GM23248 (cell line): ENCODE results near the gene ZNF652. TPM values are rescaled to one million over a fixed set of nuclear protein-coding genes. Genes with fewer than 3 reads are reported as not detected.
"Not testable (repeated sequence)": the region's sequence is repeated elsewhere in the genome, so short reads cannot be mapped to it uniquely, and the experiment has no call there.

Source experiments
- DNase-seq: peaks from one replicate; pipeline ENCODE4 v3.0.0-alpha.2; 2015
- H2AFZ ChIP-seq: fragments of 200-600 bp; sonication (generic); 2 replicates; pipeline ENCODE4 v1.6.1; 2016; ENCODE audit warnings: antibody characterized with exemption
- H3F3A ChIP-seq: fragments of 200-600 bp; sonication (generic); 2 replicates; pipeline ENCODE4 v1.6.1; 2016; ENCODE audit warnings: mild to moderate bottlenecking, antibody characterized with exemption, mixed run types; ENCODE audit not compliant: insufficient read depth
- H3K27ac ChIP-seq: fragments of 200-600 bp; sonication (generic); 2 replicates; pipeline ENCODE4 v1.5.1; 2016; ENCODE audit warnings: mild to moderate bottlenecking
- H3K27me3 ChIP-seq: fragments of 200-600 bp; sonication (generic); replicated peaks from 2 replicates; pipeline ENCODE4 v1.6.1; 2016; ENCODE audit warnings: mild to moderate bottlenecking; ENCODE audit not compliant: insufficient read depth
- H3K36me3 ChIP-seq: fragments of 200-600 bp; sonication (generic); 2 replicates; pipeline ENCODE4 v1.6.1; 2016; ENCODE audit warnings: low read depth, mild to moderate bottlenecking
- H3K4me1 ChIP-seq: fragments of 200-600 bp; sonication (generic); 2 replicates; pipeline ENCODE4 v1.6.1; 2016; ENCODE audit warnings: mild to moderate bottlenecking; ENCODE audit not compliant: insufficient read depth
- H3K4me2 ChIP-seq: fragments of 200-600 bp; sonication (generic); one replicate; pipeline ENCODE4 v1.6.1; 2016; ENCODE audit warnings: mild to moderate bottlenecking; ENCODE audit not compliant: unreplicated experiment
- H3K4me3 ChIP-seq: fragments of 200-600 bp; sonication (generic); 2 replicates; pipeline ENCODE4 v1.5.1; 2016; ENCODE audit warnings: mild to moderate bottlenecking
- H3K79me2 ChIP-seq: fragments of 200-600 bp; sonication (generic); 2 replicates; pipeline ENCODE4 v1.6.1; 2016; ENCODE audit warnings: mild to moderate bottlenecking; ENCODE audit not compliant: insufficient read depth
- H3K9ac ChIP-seq: fragments of 200-600 bp; sonication (generic); 2 replicates; pipeline ENCODE4 v1.6.1; 2016; ENCODE audit warnings: mild to moderate bottlenecking
- H3K9me2 ChIP-seq: fragments of 200-600 bp; sonication (generic); 2 replicates; pipeline ENCODE4 v1.6.1; 2016; ENCODE audit warnings: mixed run types, mild to moderate bottlenecking, moderate library complexity; ENCODE audit not compliant: insufficient read depth
- H3K9me3 ChIP-seq: fragments of 200-600 bp; sonication (generic); one replicate; pipeline ENCODE4 v1.6.1; 2017; ENCODE audit warnings: low read depth
- H4K20me1 ChIP-seq: fragments of 200-600 bp; sonication (generic); 2 replicates; pipeline ENCODE4 v1.6.0; 2016; ENCODE audit not compliant: insufficient read depth
- EZH2 ChIP-seq: fragments of 200-600 bp; sonication (generic); IDR thresholded peaks from 2 replicates; pipeline ENCODE4 v1.6.1; 2018; ENCODE audit warnings: antibody characterized with exemption, mild to moderate bottlenecking; ENCODE audit not compliant: insufficient read depth, poor library complexity, severe bottlenecking
- EZH2phosphoT487 ChIP-seq: fragments of 200-600 bp; sonication (generic); IDR thresholded peaks from 2 replicates; pipeline ENCODE4 v1.6.1; 2018; ENCODE audit warnings: antibody characterized with exemption, moderate library complexity, mild to moderate bottlenecking, low read depth; ENCODE audit not compliant: insufficient read depth
- WGBS, 2 experiments: methylation state at CpG; one replicate each; pipeline ENCODE4 v1.1.6; 2015 to 2017; ENCODE audit warnings: low lambda C conversion rate in 2 of 2, low coverage in 1 of 2; ENCODE audit errors: missing lambda C conversion rate in 2 of 2; 5-methylcytosine and 5-hydroxymethylcytosine counted together
- in situ Hi-C: fragments of 300-500 bp; cut with MboI; formaldehyde crosslinking; loops from 2 replicates; pipeline ENCODE4 v1.15.0; 2020
- polyA plus RNA-seq: library from polyadenylated mRNA; unstranded; fragments of >200 nt; fragmentation: Nextera tagmentation; extraction: Ambion mirVana; gene quantifications from 2 replicates; pipeline ENCODE4 v1.2.1, GENCODE V29; 2016
- total RNA-seq: library from RNA; depleted of rRNA; stranded (reverse); fragments of >200 nt; shearing (Covaris generic); gene quantifications from 2 replicates; pipeline ENCODE4 v1.2.3, GENCODE V29; 2014

The ZNF652 gene
- total and polyA plus RNA-seq, 2 experiments from 2014 or later: 12.4 to 17.2 TPM

DNA sequence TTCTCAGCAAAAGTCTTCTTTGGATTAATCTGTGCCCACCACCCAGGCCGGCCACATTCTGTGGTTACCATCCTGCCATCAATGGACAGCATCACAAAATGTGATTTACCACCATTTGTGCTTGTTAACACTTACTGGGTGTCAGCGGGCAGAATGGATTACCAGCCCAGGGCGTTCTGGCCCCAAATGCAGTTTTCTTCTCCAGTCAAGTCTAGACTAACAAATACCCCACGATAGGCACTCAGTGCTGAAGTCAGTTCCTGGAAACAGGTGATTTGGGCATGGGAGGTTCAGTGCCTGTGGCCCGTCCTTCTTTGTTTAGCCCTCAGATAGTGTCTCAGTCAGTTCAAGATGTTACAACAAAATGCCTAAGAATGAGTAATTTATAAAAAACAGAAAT, 92.7 kb downstream of the ZNF652 start:
- 48 to 53% methylated on average over 5 of the region's 5 CpGs for WGBS, 2 experiments
- DNase-seq: no peak
- H3K79me2 ChIP-seq: no peaks in the 10 kb centered on the region
- H3F3A ChIP-seq: no peaks in the 10 kb centered on the region
- H3K27ac ChIP-seq: no peak overlapping the region
- no peak overlapping the region for H3K9ac ChIP-seq
- H3K4me1 ChIP-seq: no peaks in the 10 kb centered on the region
- H3K4me3 ChIP-seq: no peak overlapping the region
- H3K9me2 ChIP-seq: no peaks in the 10 kb centered on the region
- in situ Hi-C loops: no loop called here
- no peaks in the 10 kb centered on the region for H3K27me3 ChIP-seq
- no peaks in the 10 kb centered on the region for H4K20me1 ChIP-seq
- H2AFZ ChIP-seq: no peak overlapping the region
- H3K9me3 ChIP-seq: no peaks in the 10 kb centered on the region
- H3K36me3 ChIP-seq: no peaks in the 10 kb centered on the region
- no peak overlapping the region for H3K4me2 ChIP-seq
- no peak for TF ChIP-seq EZH2phosphoT487
- TF ChIP-seq EZH2: no peak

DNA sequence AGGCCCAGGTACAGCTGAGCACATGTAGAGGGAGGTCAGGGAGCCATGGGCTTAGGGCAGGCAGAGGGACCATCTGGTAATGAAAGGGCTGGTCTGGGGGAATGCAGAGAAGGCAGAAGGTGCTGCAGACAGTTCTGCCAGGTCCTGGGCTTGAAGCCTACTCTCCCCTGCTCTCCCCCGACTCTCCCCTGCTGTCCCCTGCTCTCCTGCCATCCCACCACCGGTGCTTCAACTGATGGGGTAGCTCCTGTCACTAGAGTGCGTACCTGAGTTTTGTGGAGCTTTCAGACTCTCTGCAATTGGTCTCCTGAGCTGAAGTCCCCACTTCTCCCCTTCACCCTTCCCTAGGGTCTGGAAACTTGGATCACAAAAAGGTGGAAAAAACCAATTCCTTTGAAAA, 94.1 kb downstream of the ZNF652 start:
- no peaks in the 10 kb centered on the region for H3K9me3 ChIP-seq
- DNase-seq: no peak
- TF ChIP-seq EZH2 (no peak), EZH2phosphoT487 (no peak)
- H3K4me1 ChIP-seq: no peaks in the 10 kb centered on the region
- H2AFZ ChIP-seq: no peak overlapping the region
- H3K27ac ChIP-seq: no peak overlapping the region
- 69 to 74% methylated on average over 3 of the region's 3 CpGs for WGBS, 2 experiments
- in situ Hi-C loops: no loop called here
- no peaks in the 10 kb centered on the region for H3K79me2 ChIP-seq
- no peaks in the 10 kb centered on the region for H3F3A ChIP-seq
- no peaks in the 10 kb centered on the region for H4K20me1 ChIP-seq
- no peaks in the 10 kb centered on the region for H3K9me2 ChIP-seq
- no peak overlapping the region for H3K4me2 ChIP-seq
- no peak overlapping the region for H3K4me3 ChIP-seq
- no peaks in the 10 kb centered on the region for H3K27me3 ChIP-seq
- no peak overlapping the region for H3K9ac ChIP-seq
- H3K36me3 ChIP-seq: no peaks in the 10 kb centered on the region

DNA sequence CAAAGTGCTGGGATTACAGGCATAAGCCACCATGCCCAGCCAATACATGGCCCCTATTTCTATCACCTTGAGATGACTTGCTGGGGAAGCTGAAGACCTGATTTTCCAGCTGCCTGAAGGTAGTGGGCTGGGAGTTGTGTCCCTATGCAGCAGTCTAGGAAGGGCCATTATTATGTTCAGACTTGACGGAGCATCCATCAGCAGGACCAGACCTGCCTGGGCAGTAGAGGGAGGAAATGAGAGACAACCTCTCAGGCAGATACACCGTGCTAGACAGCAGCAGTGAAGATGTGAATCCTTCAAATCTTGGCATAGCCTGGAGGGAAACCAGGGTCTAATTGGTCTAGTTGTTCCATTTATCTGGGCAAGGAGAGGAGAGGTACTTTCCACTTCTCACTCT, 95.8 kb downstream of the ZNF652 start:
- Histone ChIP-seq H3K27ac (no peak overlapping the region), H4K20me1 (no peaks in the 10 kb centered on the region), H3K4me1 (no peaks in the 10 kb centered on the region), H3K27me3 (no peaks in the 10 kb centered on the region), H3K4me3 (no peak overlapping the region), H3K36me3 (no peaks in the 10 kb centered on the region), H3F3A (no peaks in the 10 kb centered on the region), H2AFZ (no peak overlapping the region), H3K4me2 (no peak overlapping the region), H3K9me3 (no peaks in the 10 kb centered on the region), H3K79me2 (no peaks in the 10 kb centered on the region), H3K9me2 (no peaks in the 10 kb centered on the region), H3K9ac (no peak overlapping the region)
- no peak for DNase-seq
- no peak for TF ChIP-seq EZH2phosphoT487
- TF ChIP-seq EZH2: no peak
- WGBS, 2 experiments: 66 to 74% methylated on average over 2 of the region's 2 CpGs
- in situ Hi-C loops: no loop called here

DNA sequence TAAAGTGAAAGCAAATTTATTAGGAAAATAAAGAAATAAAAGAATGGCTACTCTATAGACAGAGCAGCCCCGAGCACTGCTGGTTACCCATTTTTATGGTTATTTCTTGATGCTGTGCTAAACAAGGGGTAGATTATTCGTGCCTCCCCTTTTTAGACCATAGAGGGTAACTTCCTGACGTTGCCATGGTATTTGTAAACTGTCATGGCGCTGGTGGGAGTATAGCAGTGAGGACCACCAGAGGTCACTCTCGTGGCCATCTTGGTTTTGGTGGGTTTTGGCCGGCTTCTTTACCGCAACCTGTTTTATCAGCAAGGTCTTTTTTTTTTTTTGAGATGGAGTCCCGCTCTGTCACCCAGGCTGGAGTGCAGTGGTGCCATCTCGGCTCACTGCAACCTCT, 100.5 kb downstream of the ZNF652 start:
- in situ Hi-C loops, H3K36me3 ChIP-seq, H3K4me1 ChIP-seq, H3K9ac ChIP-seq, H3K9me3 ChIP-seq, H3K27me3 ChIP-seq, H3K4me3 ChIP-seq, H3K79me2 ChIP-seq, DNase-seq, H3K9me2 ChIP-seq, H4K20me1 ChIP-seq, H3K27ac ChIP-seq, H3K4me2 ChIP-seq, H3F3A ChIP-seq: not testable (repeated sequence)
- 97 to 99% methylated on average over 9 of the region's 9 CpGs for WGBS, 2 experiments
- H2AFZ ChIP-seq: peak overlapping the region; percentile 91; the same call in 1 of the 2 replicates

DNA sequence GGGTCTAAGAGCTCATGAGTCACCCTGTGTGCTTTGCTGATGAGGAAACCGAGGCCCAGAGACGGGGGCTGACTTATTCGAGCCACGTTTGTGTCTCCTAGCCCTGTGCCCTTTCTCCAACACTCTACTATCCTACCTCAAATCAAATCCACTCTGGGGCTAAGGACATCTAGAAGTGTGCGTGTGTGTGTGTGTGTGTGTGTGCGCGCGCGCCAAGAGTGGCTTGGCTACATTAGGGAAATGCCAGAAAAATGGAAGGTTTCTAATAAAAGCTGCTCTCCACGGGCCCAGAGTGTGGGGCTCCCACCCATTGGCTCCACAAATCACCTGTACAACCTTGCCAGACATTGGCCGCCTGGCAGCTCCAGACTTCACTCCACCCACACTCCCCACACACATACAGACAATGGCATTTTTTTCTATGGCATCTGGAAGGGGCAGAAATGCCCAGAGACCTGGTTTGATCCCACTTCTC, 101.2 kb downstream of the ZNF652 start:
- Histone ChIP-seq H3K4me2 (peak overlapping the region; percentile 79), H3K27me3 (no peaks in the 10 kb centered on the region), H3F3A (0 out of 2 replicates have a peak, but pooled peaks cover 3% of the 10 kb centered on the region), H3K79me2 (no peaks in the 10 kb centered on the region), H3K9ac (peak overlapping the region; percentile 88), H3K4me1 (no peaks in the 10 kb centered on the region; the same call in 1 of the 2 replicates), H4K20me1 (no peaks in the 10 kb centered on the region), H3K27ac (peak overlapping the region; percentile 84), H3K4me3 (peak overlapping the region; percentile 79), H3K36me3 (no peaks in the 10 kb centered on the region), H2AFZ (peak overlapping the region; percentile 91), H3K9me3 (no peaks in the 10 kb centered on the region), H3K9me2 (no peaks in the 10 kb centered on the region)
- in situ Hi-C loops: no loop called here
- peak; percentile 96 for DNase-seq
- WGBS, 2 experiments: 41 to 42% methylated on average over 11 of the region's 11 CpGs
- TF ChIP-seq EZH2 (no peak), EZH2phosphoT487 (no peak)
